WTC11 (cell line): ENCODE measurements around the gene ROR2.

ENCODE experiments used
- CREB1 ChIP-seq: sonication (generic); formaldehyde crosslinking; IDR thresholded peaks from 2 replicates; pipeline ENCODE4 v1.8.0; 2023; ENCODE audit warnings: mild to moderate bottlenecking, missing genetic modification reagents
- CTCF ChIP-seq: fragments of 200-600 bp; IDR thresholded peaks from 2 replicates; pipeline ENCODE4 v1.8.0; 2022; ENCODE audit warnings: antibody characterized with exemption
- ELF4 ChIP-seq: sonication (generic); formaldehyde crosslinking; IDR thresholded peaks from 2 replicates; pipeline ENCODE4 v1.8.1; 2022; ENCODE audit warnings: low read depth, mild to moderate bottlenecking, moderate library complexity, missing genetic modification reagents
- IRF1 ChIP-seq: sonication (generic); formaldehyde crosslinking; IDR thresholded peaks from 2 replicates; pipeline ENCODE4 v1.8.0; 2023; ENCODE audit warnings: missing genetic modification reagents
- MAX ChIP-seq: sonication (generic); formaldehyde crosslinking; IDR thresholded peaks from 2 replicates; pipeline ENCODE4 v1.8.0; 2022; ENCODE audit warnings: mild to moderate bottlenecking, missing genetic modification reagents
- MXD4 ChIP-seq: fragments of 250-450 bp; sonication (Bioruptor Pico); IDR thresholded peaks from 2 replicates; pipeline ENCODE4 v1.8.0; 2021; ENCODE audit warnings: mild to moderate bottlenecking, moderate library complexity, borderline replicate concordance
- PRRX2 ChIP-seq: fragments of 250-450 bp; sonication (Bioruptor Pico); IDR thresholded peaks from 2 replicates; pipeline ENCODE4 v1.8.0; 2021; ENCODE audit warnings: mild to moderate bottlenecking
- ZNF138 ChIP-seq: sonication (generic); formaldehyde crosslinking; conservative IDR thresholded peaks from 2 replicates; pipeline ENCODE4 v1.8.1; 2022; ENCODE audit warnings: mild to moderate bottlenecking, moderate library complexity, missing genetic modification reagents
- ZNF396 ChIP-seq: fragments of 250-450 bp; sonication (Bioruptor Pico); IDR thresholded peaks from 2 replicates; pipeline ENCODE4 v1.8.0; 2021; ENCODE audit warnings: mild to moderate bottlenecking, moderate library complexity, borderline replicate concordance
- TF ChIP-seq, protein P1 (sequence below): sonication (generic); formaldehyde crosslinking; conservative IDR thresholded peaks from 2 replicates; pipeline ENCODE4 v1.8.1; 2022; ENCODE audit warnings: mild to moderate bottlenecking, missing genetic modification reagents
- TF ChIP-seq, protein P2 (sequence below): sonication (generic); formaldehyde crosslinking; IDR thresholded peaks from 2 replicates; pipeline ENCODE4 v1.8.1; 2023; ENCODE audit warnings: mild to moderate bottlenecking, missing genetic modification reagents, moderate library complexity

GRCh38 chr9:91913986-91914385, 36.0 kb downstream of the ROR2 start:
- TF ChIP-seq MXD4 (CRISPR knock-in tag) (no peak), ZNF396 (CRISPR knock-in tag) (no peak), CTCF (no peak), MAX (CRISPR knock-in tag) (no peak), IRF1 (CRISPR knock-in tag) (no peak), CREB1 (no peak), ELF4 (no peak), PRRX2 (CRISPR knock-in tag) (no peak), ZNF138 (CRISPR knock-in tag) (no peak)
- TF ChIP-seq, protein P1, sequence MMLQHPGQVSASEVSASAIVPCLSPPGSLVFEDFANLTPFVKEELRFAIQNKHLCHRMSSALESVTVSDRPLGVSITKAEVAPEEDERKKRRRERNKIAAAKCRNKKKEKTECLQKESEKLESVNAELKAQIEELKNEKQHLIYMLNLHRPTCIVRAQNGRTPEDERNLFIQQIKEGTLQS (CRISPR knock-in tag) = no peak
- TF ChIP-seq, protein P2, sequence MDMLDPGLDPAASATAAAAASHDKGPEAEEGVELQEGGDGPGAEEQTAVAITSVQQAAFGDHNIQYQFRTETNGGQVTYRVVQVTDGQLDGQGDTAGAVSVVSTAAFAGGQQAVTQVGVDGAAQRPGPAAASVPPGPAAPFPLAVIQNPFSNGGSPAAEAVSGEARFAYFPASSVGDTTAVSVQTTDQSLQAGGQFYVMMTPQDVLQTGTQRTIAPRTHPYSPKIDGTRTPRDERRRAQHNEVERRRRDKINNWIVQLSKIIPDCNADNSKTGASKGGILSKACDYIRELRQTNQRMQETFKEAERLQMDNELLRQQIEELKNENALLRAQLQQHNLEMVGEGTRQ (CRISPR knock-in tag) = no peak
